CD4-positive, alpha-beta T cell treated with Interleukin-10 for 1 hour (primary cell): Measurements from ENCODE around the gene TCAP.

Source experiments
- DNase-seq: peaks from one replicate; pipeline ENCODE4 v3.0.0-alpha.2; 2020

TCAP gene

DNA sequence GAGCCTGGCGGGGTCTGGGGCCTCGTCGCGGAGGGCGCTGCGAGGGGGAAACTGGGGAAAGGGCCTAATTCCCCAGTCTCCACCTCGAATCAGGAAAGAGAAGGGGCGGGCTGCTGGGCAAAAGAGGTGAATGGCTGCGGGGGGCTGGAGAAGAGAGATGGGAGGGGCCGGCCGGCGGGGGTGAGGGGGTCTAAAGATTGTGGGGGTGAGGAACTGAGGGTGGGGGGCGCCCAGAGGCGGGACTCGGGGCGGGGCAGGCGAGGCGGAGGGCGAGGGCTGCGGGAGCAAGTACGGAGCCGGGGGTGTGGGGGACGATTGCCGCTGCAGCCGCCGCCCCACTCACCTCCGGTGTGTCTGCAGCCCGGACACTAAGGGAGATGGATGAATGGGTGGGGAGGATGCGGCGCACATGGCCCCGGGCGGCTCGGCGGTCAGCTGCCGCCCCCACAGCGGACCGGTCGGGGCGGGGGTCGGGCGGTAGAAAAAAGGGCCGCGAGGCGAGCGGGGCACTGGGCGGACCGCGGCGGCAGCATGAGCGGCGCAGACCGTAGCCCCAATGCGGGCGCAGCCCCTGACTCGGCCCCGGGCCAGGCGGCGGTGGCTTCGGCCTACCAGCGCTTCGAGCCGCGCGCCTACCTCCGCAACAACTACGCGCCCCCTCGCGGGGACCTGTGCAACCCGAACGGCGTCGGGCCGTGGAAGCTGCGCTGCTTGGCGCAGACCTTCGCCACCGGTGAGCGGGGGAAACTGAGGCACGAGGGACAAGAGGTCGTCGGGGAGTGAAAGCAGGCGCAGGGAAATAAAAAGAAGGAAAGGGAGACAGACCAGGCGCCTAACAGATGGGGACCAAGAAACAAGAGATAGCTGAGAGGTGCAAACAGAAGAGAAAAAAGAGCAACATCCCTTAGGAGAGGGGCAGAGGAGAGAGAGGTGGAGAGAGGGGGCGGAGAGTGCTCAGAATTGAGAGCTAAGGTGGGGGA, 3.1 kb downstream of the TCAP start, which contains the start of gene PNMT:
PNMT (plus strand) TSS at position 509 of the 980 bp plus-strand sequence; CDS start at position 532, 23 bp downstream.
- DNase-seq = peak; percentile 69

DNA sequence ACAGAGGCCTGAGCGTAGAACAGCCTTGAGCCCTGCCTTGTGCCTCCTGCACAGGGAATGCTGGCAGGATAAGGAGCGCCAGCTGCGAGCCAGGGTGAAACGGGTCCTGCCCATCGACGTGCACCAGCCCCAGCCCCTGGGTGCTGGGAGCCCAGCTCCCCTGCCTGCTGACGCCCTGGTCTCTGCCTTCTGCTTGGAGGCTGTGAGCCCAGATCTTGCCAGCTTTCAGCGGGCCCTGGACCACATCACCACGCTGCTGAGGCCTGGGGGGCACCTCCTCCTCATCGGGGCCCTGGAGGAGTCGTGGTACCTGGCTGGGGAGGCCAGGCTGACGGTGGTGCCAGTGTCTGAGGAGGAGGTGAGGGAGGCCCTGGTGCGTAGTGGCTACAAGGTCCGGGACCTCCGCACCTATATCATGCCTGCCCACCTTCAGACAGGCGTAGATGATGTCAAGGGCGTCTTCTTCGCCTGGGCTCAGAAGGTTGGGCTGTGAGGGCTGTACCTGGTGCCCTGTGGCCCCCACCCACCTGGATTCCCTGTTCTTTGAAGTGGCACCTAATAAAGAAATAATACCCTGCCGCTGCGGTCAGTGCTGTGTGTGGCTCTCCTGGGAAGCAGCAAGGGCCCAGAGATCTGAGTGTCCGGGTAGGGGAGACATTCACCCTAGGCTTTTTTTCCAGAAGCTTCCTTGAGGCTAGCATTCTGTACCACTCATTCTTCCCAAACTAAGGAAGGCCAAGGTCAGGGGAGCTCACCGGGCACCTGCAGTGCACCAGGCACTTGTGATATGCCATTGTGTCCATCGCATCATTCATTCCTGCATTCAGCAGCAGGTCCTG, 5.0 kb downstream of the TCAP start:
- no peak for DNase-seq

GRCh38 chr17:39670746-39671145, 5.6 kb downstream of the TCAP start:
- DNase-seq = no peak

DNA sequence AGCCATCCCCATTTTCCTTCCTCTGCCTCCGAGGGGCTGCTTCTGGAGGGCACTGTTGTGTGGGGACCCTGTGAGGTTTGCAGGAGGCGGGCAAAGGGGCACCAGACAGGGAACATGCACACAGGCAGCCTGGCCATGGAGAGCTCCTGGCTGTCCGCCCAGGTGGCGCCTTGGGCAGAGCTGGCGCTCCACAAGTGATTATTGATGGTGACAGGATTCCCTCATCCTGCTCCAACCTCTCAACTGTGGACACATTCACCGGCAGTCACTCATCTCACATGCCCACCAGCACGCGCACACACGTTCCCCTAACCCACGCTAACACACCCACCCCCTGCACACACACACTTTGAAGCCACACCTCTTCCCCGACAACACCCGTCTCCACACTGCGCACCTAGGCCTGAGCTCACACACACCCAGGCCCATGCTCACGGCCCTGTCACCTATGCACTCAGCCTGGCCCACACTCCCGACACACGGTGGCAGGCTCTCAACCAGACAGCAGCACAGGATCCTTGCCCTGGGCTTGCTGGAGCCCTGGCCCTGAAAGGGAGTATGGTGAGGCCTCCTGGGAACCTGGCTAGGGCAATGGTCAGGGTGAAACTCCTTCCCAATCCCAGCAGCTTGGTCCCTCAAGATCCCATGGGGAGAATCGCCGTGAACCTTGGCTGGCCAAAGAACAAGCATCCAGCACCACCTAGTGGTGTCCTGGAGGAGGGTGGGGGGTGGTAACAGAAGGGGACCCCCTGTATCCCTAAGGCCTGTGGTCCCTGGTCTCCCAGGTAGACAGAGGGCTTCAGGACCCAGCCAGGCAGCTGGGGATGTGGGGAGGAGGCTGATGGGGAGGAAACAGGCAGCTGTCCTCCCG, 6.7 kb downstream of the TCAP start:
- no peak for DNase-seq

GRCh38 chr17:39672522-39673334, 7.6 kb downstream of the TCAP start:
- no peak for DNase-seq

GRCh38 chr17:39673335-39674081, 8.4 kb downstream of the TCAP start:
- DNase-seq = no peak

GRCh38 chr17:39674179-39674578, 9.0 kb downstream of the TCAP start:
- no peak for DNase-seq

DNA sequence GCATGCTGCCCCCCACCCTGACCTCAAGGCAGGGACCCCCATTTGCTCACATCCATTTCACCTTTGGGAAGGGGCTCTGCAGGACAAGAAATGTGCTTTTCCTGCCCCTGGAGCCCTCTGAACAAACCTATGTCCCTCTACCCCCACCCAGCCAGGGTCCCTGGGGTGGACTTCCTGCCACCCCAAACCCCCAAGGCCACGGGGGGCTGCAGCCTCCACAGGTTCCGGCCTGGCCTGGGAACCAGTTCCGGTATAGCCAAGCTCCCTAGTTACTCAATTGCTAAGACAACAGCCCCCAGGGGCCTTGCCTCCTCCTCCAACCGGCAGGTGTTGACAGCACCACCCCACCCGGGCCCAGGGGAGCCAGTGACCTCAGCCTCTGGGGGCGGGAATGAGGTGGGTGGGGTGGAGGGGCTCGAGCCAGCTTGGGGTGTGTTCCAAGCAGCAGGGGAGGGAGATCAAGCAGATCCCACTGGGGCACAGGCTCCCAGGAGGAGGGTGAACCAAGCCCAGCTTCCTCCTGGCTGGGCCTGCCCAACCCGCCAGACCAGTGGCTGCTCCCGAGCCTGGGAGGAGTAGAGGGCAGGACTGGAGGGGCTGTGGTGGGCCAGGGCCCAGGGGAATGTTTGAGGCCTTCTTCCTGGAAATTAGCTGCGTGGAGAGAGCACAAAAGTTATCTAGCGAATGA, 9.7 kb downstream of the TCAP start:
- no peak for DNase-seq

- no peak for DNase-seq
Measured at GRCh38 chr17:39675390-39676082, 10.4 kb downstream of the TCAP start.

DNA sequence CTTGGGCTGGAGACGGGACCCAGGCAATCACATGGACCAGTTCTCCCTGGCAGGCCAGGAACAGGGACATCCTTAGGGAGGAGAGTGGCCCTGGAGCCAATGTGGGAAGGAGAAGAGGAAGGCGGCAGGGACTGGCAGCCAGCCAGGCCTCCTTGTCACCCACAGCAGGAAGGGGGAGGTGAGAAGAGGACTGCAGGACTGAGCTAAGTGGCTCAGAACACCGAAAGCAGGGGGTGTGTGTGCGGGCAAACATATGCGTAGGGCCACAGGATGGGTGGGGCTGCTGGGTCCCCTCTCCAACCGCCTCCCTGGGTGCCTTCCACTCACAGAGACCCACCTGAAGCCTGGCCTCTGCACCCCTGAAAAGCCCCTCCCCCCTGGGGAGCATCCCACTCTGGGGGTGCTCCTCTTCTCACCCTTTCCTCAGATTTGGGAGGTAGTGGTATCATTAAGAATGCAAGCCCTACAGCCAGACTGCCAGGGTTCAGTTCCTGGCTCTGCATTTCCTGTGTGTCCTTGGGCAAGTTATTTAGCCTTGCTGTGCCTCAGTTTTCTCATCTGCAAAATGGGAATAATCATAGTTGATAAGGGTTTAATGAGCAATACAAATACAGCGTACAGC, 11.2 kb downstream of the TCAP start:
- peak; percentile 72 for DNase-seq

GRCh38 chr17:39677072-39677471, 11.9 kb downstream of the TCAP start:
- no peak for DNase-seq

DNA sequence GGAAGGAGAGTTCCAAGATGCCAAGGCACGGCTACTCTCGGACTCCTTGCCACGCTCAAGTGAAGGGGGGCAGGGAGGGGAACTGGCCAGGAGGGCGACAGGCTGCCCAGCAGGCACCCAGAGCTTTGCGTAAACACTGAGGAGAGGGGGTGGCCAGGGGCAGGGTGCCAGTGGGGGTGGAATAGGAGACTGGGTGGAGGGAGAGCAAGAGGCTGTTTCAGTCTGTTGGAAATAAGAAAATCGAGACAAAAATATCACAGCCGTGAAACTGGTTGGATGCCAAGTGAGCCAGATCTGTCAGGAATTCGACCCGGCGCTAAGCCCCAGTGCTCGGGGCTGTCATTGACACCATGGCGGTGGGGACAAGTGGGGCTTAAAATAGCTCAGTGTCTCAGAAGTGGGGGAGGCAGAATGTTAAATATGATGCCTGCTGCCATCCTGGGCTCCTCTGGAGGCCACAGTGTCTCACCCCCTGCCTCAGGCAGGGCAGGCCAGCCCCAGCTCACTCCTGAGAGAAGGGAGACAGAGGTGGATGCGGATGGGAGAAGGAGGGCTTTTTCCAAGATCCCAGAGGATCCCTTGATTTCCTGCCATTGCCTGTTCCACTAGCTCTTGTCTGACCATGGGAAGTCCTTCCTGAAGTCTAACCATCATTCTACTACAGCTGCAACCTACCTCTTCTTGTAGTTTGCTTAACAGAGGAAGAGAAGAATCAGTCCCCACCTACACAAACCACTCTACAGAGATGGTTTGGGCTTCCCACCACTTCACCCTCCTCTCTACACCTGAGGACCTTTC, 12.6 kb downstream of the TCAP start:
- no peak for DNase-seq

DNA sequence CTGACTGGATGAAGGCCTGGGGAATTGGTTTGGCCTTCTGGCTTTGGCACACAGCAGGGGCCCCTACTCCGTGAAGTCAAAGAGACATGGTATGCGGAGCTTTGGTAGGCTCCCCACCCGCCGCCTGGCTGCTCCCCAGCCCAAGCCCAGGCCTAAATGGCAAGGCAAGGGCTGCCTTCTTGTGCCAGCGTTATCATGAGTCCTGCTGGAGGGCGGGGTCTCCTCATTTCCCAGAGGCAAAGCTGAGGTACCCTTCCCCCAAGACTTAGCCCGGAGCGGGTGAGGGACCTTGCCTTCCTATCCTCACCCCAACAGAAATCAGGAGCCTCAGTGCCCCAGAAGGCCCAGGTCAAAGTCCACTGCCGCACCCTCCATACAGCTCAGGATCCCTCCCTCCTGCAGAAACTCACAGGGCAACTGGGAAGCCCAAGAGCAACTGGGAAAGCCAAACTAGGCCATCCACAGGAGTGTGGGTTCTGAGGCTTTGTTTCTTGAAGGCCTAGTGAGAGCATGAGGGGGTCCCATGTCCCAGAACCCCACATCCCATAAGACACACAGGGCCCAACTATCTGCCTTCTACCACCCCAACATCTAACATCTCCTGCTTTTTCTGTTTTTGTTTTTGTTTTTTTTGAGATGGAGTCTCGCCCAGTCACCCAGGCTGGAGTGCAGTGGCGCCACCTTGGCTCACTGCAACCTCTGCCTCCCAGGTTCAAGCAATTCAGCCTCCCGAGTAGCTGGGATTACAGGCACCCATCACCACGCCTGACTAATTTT, 13.4 kb downstream of the TCAP start:
- DNase-seq = no peak

GRCh38 chr17:39679521-39680192, 14.5 kb downstream of the TCAP start:
- peak; percentile 61 for DNase-seq

DNA sequence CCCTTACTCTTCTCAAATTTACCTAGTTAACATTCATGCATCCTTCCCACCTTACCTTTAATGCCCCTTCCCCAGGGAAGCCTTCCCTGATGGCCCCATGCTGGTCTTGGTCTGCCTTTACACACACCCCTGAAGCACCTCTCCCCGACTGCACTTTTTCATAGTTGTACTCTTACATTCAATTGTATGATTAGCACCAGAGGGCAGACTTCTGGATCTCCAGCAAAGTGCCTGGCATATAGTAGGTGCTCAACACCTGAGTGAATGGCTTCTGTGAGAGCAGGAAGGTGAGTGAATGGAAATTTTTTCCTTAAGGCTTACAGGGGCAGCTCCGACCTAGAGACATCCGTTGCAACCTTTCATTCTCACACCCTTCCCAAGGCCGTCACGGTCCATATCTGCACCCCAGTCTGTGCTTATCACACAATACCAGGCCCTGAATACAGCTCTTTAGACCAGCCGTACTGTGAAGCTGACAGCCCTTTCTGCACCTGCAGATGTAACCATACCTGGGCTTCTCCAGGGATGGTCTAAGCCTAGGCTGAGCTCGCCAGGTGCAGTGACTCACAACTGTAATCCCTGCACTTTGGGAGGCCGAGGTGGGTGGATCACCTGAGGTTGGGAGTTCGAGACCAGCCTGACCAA, 18.3 kb downstream of the TCAP start:
- no peak for DNase-seq
